HepG2 (cell line): ENCODE measurements around the gene TOB2. TPM values are rescaled to one million over a fixed set of nuclear protein-coding genes. Genes with fewer than 3 reads are reported as not detected.

Experiments used
- ATAD3A ChIP-seq: sonication (generic); formaldehyde crosslinking; IDR thresholded peaks from 2 replicates; pipeline ENCODE4 v1.4.0; 2020; ENCODE audit warnings: missing genetic modification reagents
- DZIP1 ChIP-seq: sonication (generic); formaldehyde crosslinking; IDR thresholded peaks from 2 replicates; pipeline ENCODE4 v1.5.0; 2020; ENCODE audit warnings: mild to moderate bottlenecking, missing genetic modification reagents
- EEA1 ChIP-seq: sonication (generic); formaldehyde crosslinking; IDR thresholded peaks from 2 replicates; pipeline ENCODE4 v1.5.1; 2020; ENCODE audit warnings: mild to moderate bottlenecking, missing genetic modification reagents, borderline replicate concordance
- FOXP4 ChIP-seq: sonication (generic); formaldehyde crosslinking; IDR thresholded peaks from 2 replicates; pipeline ENCODE4 v1.4.0; 2020; ENCODE audit warnings: missing genetic modification reagents
- IRF1 ChIP-seq: sonication (generic); formaldehyde crosslinking; IDR thresholded peaks from 2 replicates; pipeline ENCODE4 v1.4.0; 2020; ENCODE audit warnings: low read depth, mild to moderate bottlenecking, missing genetic modification reagents
- JARID2 ChIP-seq: sonication (generic); formaldehyde crosslinking; IDR thresholded peaks from 2 replicates; pipeline ENCODE4 v1.8.1; 2023; ENCODE audit warnings: missing genetic modification reagents, inconsistent platforms; ENCODE audit not compliant: insufficient replicate concordance
- SMAD3 ChIP-seq: sonication (generic); formaldehyde crosslinking; IDR thresholded peaks from 2 replicates; pipeline ENCODE4 v1.4.0; 2020; ENCODE audit warnings: missing genetic modification reagents
- SNAI1 ChIP-seq: sonication (generic); formaldehyde crosslinking; IDR thresholded peaks from 2 replicates; pipeline ENCODE4 v1.5.0; 2020; ENCODE audit warnings: mild to moderate bottlenecking, missing genetic modification reagents, borderline replicate concordance
- THAP9 ChIP-seq: sonication (generic); formaldehyde crosslinking; IDR thresholded peaks from 2 replicates; pipeline ENCODE4; 2020; ENCODE audit warnings: missing genetic modification reagents, mild to moderate bottlenecking, borderline replicate concordance
- TOPORS ChIP-seq: sonication (generic); formaldehyde crosslinking; IDR thresholded peaks from 2 replicates; pipeline ENCODE4 v1.8.0; 2023; ENCODE audit warnings: mild to moderate bottlenecking, missing genetic modification reagents
- U2AF1 ChIP-seq: fragments of 200-400 bp; formaldehyde crosslinking; optimal IDR thresholded peaks from 2 replicates; pipeline ENCODE3; 2017; ENCODE audit warnings: mild to moderate bottlenecking, low read depth, low read length
- ZBTB4 ChIP-seq: sonication (generic); formaldehyde crosslinking; IDR thresholded peaks from 2 replicates; pipeline ENCODE4 v1.4.0; 2020; ENCODE audit warnings: missing genetic modification reagents, mild to moderate bottlenecking, borderline replicate concordance
- ZFAT ChIP-seq: sonication (generic); formaldehyde crosslinking; conservative IDR thresholded peaks from 2 replicates; pipeline ENCODE4 v1.8.1; 2023; ENCODE audit warnings: missing genetic modification reagents, inconsistent platforms
- ZNF230 ChIP-seq: sonication (generic); formaldehyde crosslinking; IDR thresholded peaks from 2 replicates; pipeline ENCODE4 v1.4.0; 2020; ENCODE audit warnings: mild to moderate bottlenecking, missing genetic modification reagents
- ZNF33A ChIP-seq: sonication (generic); formaldehyde crosslinking; IDR thresholded peaks from 2 replicates; pipeline ENCODE4 v1.5.1; 2020; ENCODE audit warnings: missing genetic modification reagents, mild to moderate bottlenecking, moderate library complexity, borderline replicate concordance
- ZNF766 ChIP-seq: sonication (generic); formaldehyde crosslinking; IDR thresholded peaks from 2 replicates; pipeline ENCODE4 v1.5.0; 2020; ENCODE audit warnings: missing genetic modification reagents, borderline replicate concordance
- polyA plus RNA-seq, 8 experiments: library from polyadenylated mRNA; depleted of rRNA in 3 of 8; stranded (reverse) in 7 of 8; unstranded in 1 of 8; fragments of >200 nt; fragmentation: Illumina TruSeq in 4 of 8; extraction: Trizol in 4 of 8; gene quantifications; 2 replicates each; pipeline versions ENCODE4 v1.2.1 to v1.2.3, GENCODE V29; 2011 to 2016; ENCODE audit warnings: low read depth in 4 of 8, missing spikeins in 1 of 8, mixed read lengths in 1 of 8; ENCODE audit not compliant: insufficient read depth in 1 of 8
- total RNA-seq, 5 experiments: library from RNA; depleted of rRNA; stranded (reverse); fragments of >200 nt; fragmentation: Illumina TruSeq; extraction: Trizol; gene quantifications; 2 replicates each; pipeline ENCODE4 v1.2.3, GENCODE V29; 2016; ENCODE audit warnings: low read depth in 1 of 5

The TOB2 gene
- total and polyA plus RNA-seq, 2 of the 13 experiments (the other 11 are each of a cell fraction or from before 2014, with no cell fraction given): 12.2 to 13.7 TPM

- no peak for TF ChIP-seq THAP9 (CRISPR knock-in tag)
- no peak for TF ChIP-seq U2AF1
- peak; percentile 18; the same call in 1 of the 2 replicates for TF ChIP-seq TOPORS (CRISPR knock-in tag)
- no peak for TF ChIP-seq EEA1 (CRISPR knock-in tag)
- TF ChIP-seq IRF1: no peak
- TF ChIP-seq ZFAT (CRISPR knock-in tag): 0 out of 2 replicates have a peak, but pooled peaks have one; percentile 27
- TF ChIP-seq ZNF230 (CRISPR knock-in tag): peak; percentile 21; the same call in 1 of the 2 replicates
- no peak for TF ChIP-seq FOXP4 (CRISPR knock-in tag)
- 0 out of 2 replicates have a peak, but pooled peaks have one; percentile 8 for TF ChIP-seq ZNF766
- TF ChIP-seq DZIP1 (CRISPR knock-in tag): peak; percentile 42; the same call in 1 of the 2 replicates
- no peak for TF ChIP-seq ATAD3A (CRISPR knock-in tag)
- peak; percentile 16; the same call in 1 of the 2 replicates for TF ChIP-seq SNAI1 (CRISPR knock-in tag)
- no peak; the same call in 1 of the 2 replicates for TF ChIP-seq ZNF33A (CRISPR knock-in tag)
- no peak for TF ChIP-seq JARID2 (CRISPR knock-in tag)
- 0 out of 2 replicates have a peak, but pooled peaks have one; percentile 22 for TF ChIP-seq SMAD3 (CRISPR knock-in tag)
- no peak for TF ChIP-seq ZBTB4
These were observed 1.0 kb upstream of the TOB2 start (continued) for GRCh38 chr22:41447435-41448188.
